ENCODE measurements around the gene LDLRAP1. TPM values are rescaled to one million over a fixed set of nuclear protein-coding genes. Genes with fewer than 3 reads are reported as not detected.

The LDLRAP1 gene
- total RNA-seq, 2 experiments from 2014 or later, result 4.9 to 11.0 TPM

- DNase-seq, result no peak
- peaks cover 4% of the 10 kb centered on the region for H3K27me3 Mint-ChIP-seq
- H3K9me3 Mint-ChIP-seq (ENCODE audit: low read depth), result no peaks in the 10 kb centered on the region
- no peak overlapping the region for H3K27ac Mint-ChIP-seq
- no peak overlapping the region for H3K4me3 Mint-ChIP-seq
- ATAC-seq, result no peak
- peaks cover 42% of the 10 kb centered on the region for H3K4me1 Mint-ChIP-seq
- H3K36me3 Mint-ChIP-seq, result peaks cover 2% of the 10 kb centered on the region
- CTCF ChIA-PET, result interaction anchor here (1.1 to 2.3 kb wide), 5 partner anchors 9 to 254 kb away, joined by 3 to 6 read pairs (median 5); no protein-coding TSS in a partner anchor
Measured at GRCh38 chr1:25554886-25555752, 11.7 kb downstream of the LDLRAP1 start.

GRCh38 chr1:25555753-25556092, 12.3 kb downstream of the LDLRAP1 start:
- no peak overlapping the region for H3K4me3 Mint-ChIP-seq
- ATAC-seq, result no peak
- H3K27ac Mint-ChIP-seq, result no peak overlapping the region

DNA sequence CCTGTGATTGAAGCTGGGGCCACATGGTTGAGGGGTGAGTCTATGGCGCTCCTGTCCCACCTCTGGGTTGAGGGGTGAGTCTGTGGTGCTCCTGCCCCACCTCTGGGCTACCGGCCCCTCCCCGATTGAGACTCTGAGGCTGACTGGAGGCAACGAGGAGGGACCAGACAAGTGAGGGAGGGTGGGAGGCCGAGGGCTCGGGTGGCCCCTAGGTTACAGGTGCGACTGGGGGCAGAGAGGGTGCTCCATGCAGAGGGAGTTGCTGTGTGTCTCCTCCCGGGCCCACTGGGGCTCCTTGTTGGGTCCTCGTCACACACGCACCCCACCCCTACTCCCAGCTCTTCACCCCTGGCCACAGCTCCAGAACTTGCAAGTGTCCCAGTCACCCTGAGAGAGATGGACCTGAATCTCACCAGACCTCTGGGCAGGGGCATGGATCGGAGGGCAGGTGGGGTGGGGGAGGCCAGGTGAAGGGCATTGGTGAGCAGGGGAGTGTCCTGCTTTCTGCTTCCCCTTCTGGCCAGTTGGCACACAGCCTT, 12.8 kb downstream of the LDLRAP1 start:
- H3K4me1 Mint-ChIP-seq, result peaks cover 37% of the 10 kb centered on the region
- H3K9me3 Mint-ChIP-seq (ENCODE audit: low read depth), result no peaks in the 10 kb centered on the region
- DNase-seq (no peak), ATAC-seq (no peak)
- no peak overlapping the region for H3K27ac Mint-ChIP-seq
- H3K36me3 Mint-ChIP-seq, result no peaks in the 10 kb centered on the region
- peaks cover 2% of the 10 kb centered on the region for H3K27me3 Mint-ChIP-seq
- H3K4me3 Mint-ChIP-seq, result no peak overlapping the region
- CTCF ChIA-PET, result interaction anchor here (0.9 to 1.3 kb wide), 3 partner anchors 8 to 10 kb away, joined by 3 read pairs; no protein-coding TSS in a partner anchor

More at GRCh38 chr1:25555753-25556092, 12.3 kb downstream of the LDLRAP1 start:
- Mint-ChIP-seq H3K27me3 (peaks cover 2% of the 10 kb centered on the region), H3K36me3 (no peaks in the 10 kb centered on the region), H3K9me3 (ENCODE audit: low read depth) (no peaks in the 10 kb centered on the region), H3K4me1 (peaks cover 37% of the 10 kb centered on the region)
- DNase-seq, result no peak
- CTCF ChIA-PET, result interaction anchor here (1.3 kb wide), 1 partner anchor 9 kb away, joined by 3 read pairs; no protein-coding TSS in a partner anchor

GRCh38 chr1:25556791-25557476, 13.5 kb downstream of the LDLRAP1 start:
- Mint-ChIP-seq H3K27ac (no peak overlapping the region), H3K9me3 (ENCODE audit: low read depth) (no peaks in the 10 kb centered on the region), H3K27me3 (peaks cover 2% of the 10 kb centered on the region), H3K36me3 (no peaks in the 10 kb centered on the region), H3K4me3 (no peak overlapping the region), H3K4me1 (peaks cover 38% of the 10 kb centered on the region)
- peak; percentile 56 for DNase-seq
- CTCF ChIA-PET, result interaction anchor here (0.8 to 0.9 kb wide), 3 partner anchors 8 to 9 kb away, joined by 3 read pairs; no protein-coding TSS in a partner anchor
- ATAC-seq, result peak; percentile 55

GRCh38 chr1:25557543-25557942, 14.1 kb downstream of the LDLRAP1 start:
- DNase-seq (no peak), ATAC-seq (no peak)
- Mint-ChIP-seq H3K27ac (no peak overlapping the region), H3K4me3 (no peak overlapping the region), H3K36me3 (no peaks in the 10 kb centered on the region), H3K4me1 (peaks cover 41% of the 10 kb centered on the region), H3K27me3 (no peaks in the 10 kb centered on the region), H3K9me3 (ENCODE audit: low read depth) (no peaks in the 10 kb centered on the region)
- CTCF ChIA-PET, result interaction anchor here (0.8 kb wide), 1 partner anchor 8 kb away, joined by 3 read pairs; no protein-coding TSS in a partner anchor

- no peak for ATAC-seq
- no peak overlapping the region for H3K27ac Mint-ChIP-seq
- H3K27me3 Mint-ChIP-seq, result no peaks in the 10 kb centered on the region
- DNase-seq, result no peak
- CTCF ChIA-PET, result no interaction called here
- H3K4me1 Mint-ChIP-seq, result peaks cover 50% of the 10 kb centered on the region
- H3K36me3 Mint-ChIP-seq, result no peaks in the 10 kb centered on the region
- H3K4me3 Mint-ChIP-seq, result no peak overlapping the region
- no peaks in the 10 kb centered on the region for H3K9me3 Mint-ChIP-seq (ENCODE audit: low read depth)
Measured at GRCh38 chr1:25559031-25559430, 15.6 kb downstream of the LDLRAP1 start.

DNA sequence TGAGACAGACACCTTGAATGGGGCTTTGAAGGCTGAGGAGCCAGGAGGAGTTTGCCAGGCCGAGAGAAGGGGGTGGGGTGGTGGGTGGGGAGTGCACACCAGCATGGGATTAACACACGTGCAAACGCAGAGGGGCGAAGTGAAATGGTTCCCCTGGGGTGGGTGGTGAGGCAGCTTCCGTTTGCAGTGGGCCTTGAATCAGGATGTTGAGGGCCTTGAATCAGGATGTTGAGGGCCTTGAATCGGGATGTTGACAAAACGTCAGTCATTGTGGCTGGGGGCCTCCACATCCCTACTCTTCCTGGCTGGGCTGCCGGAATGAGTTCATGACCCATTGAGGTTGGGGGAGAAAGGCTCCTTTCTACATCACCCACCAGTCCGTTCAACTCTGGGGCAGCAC, 16.6 kb downstream of the LDLRAP1 start:
- Mint-ChIP-seq H3K4me1 (peaks cover 59% of the 10 kb centered on the region), H3K36me3 (no peaks in the 10 kb centered on the region), H3K27ac (no peak overlapping the region), H3K4me3 (no peak overlapping the region), H3K27me3 (no peaks in the 10 kb centered on the region), H3K9me3 (ENCODE audit: low read depth) (no peaks in the 10 kb centered on the region)
- CTCF ChIA-PET, result no interaction called here
- DNase-seq (no peak), ATAC-seq (no peak)

- H3K27me3 Mint-ChIP-seq, result no peaks in the 10 kb centered on the region
- H3K9me3 Mint-ChIP-seq (ENCODE audit: low read depth), result no peaks in the 10 kb centered on the region
- no peaks in the 10 kb centered on the region for H3K36me3 Mint-ChIP-seq
- H3K4me3 Mint-ChIP-seq, result no peak overlapping the region
- H3K4me1 Mint-ChIP-seq, result peaks cover 63% of the 10 kb centered on the region
- H3K27ac Mint-ChIP-seq, result no peak overlapping the region
- ATAC-seq (no peak), DNase-seq (no peak)
- CTCF ChIA-PET, result interaction anchor here (0.7 to 1.1 kb wide), 3 partner anchors 11 to 18 kb away, joined by 3 to 4 read pairs (median 3); partner anchors contain the start of gene LDLRAP1
Measured at GRCh38 chr1:25560788-25561187, 17.4 kb downstream of the LDLRAP1 start.

DNA sequence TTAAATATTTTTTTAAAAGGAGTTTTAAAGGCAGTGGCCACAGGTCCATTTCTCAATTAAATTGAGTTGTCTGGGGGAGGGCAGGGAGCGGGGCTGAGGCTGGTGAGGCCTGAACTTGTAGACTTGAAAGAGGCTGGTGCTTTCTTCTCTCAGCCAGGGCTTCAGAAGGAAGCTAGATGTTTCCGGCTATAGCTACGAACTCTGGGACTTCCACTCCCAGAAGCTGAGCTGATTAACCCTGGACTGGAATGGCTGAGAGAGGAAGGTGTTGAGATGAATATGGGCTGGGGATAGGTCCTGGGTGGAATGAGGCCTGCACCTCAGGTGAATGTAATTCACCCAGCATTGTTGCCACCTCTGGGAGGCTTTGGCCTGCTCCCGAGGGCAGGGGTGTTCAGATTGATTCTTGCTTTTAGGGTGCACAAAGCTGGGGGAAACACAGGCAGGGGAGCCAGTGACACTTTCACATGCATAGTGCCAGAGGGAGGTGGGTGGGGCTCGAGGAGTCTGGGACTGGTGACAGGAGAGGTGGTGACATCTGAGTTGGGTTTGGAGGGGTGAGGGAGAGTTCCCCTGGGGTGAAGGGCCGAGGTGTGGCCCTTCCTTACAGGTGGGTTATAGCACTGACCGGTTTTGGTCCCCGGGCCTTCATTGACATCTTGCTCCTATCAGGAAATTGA, 18.2 kb downstream of the LDLRAP1 start:
- no peaks in the 10 kb centered on the region for H3K9me3 Mint-ChIP-seq (ENCODE audit: low read depth)
- H3K27me3 Mint-ChIP-seq, result no peaks in the 10 kb centered on the region
- no peak for DNase-seq
- no peaks in the 10 kb centered on the region for H3K36me3 Mint-ChIP-seq
- peak overlapping the region; percentile 73 for H3K27ac Mint-ChIP-seq
- no peak for ATAC-seq
- no peak overlapping the region for H3K4me3 Mint-ChIP-seq
- H3K4me1 Mint-ChIP-seq, result peaks cover 60% of the 10 kb centered on the region
- CTCF ChIA-PET, result interaction anchor here (0.7 to 1.1 kb wide), 4 partner anchors 11 to 18 kb away, joined by 3 to 4 read pairs (median 4); partner anchors contain the start of gene LDLRAP1

- Mint-ChIP-seq H3K36me3 (no peaks in the 10 kb centered on the region), H3K4me3 (no peak overlapping the region), H3K9me3 (ENCODE audit: low read depth) (no peaks in the 10 kb centered on the region), H3K27ac (peak overlapping the region; percentile 73), H3K4me1 (peaks cover 55% of the 10 kb centered on the region), H3K27me3 (no peaks in the 10 kb centered on the region)
- CTCF ChIA-PET, result interaction anchor here (0.8 kb wide), 1 partner anchor 10 kb away, joined by 4 read pairs; no protein-coding TSS in a partner anchor
- DNase-seq (peak; percentile 83), ATAC-seq (peak; percentile 86)
Measured at GRCh38 chr1:25562101-25562927, 18.9 kb downstream of the LDLRAP1 start.

- peak; percentile 18 for ATAC-seq
- Mint-ChIP-seq H3K4me1 (peaks cover 58% of the 10 kb centered on the region), H3K27ac (peak overlapping the region; percentile 73)
Measured at GRCh38 chr1:25562928-25563283, 19.5 kb downstream of the LDLRAP1 start.

More at GRCh38 chr1:25562928-25563283, 19.5 kb downstream of the LDLRAP1 start:
- Mint-ChIP-seq H3K36me3 (no peaks in the 10 kb centered on the region), H3K9me3 (ENCODE audit: low read depth) (no peaks in the 10 kb centered on the region), H3K4me3 (no peak overlapping the region), H3K27me3 (no peaks in the 10 kb centered on the region)
- DNase-seq, result no peak
- CTCF ChIA-PET, result no interaction called here

All from activated CD8-positive, alpha-beta memory T cell treated with anti-CD3 and anti-CD28 coated beads, Interleukin-2, amount 10 ng/mL, durations not matched to agents 7 days and 5 days (primary cell).